Measurements from ENCODE around the gene PDE8B. TPM values are rescaled to one million over a fixed set of nuclear protein-coding genes. Genes with fewer than 3 reads are reported as not detected.

PDE8B gene
- total and polyA plus RNA-seq, 2 donors from 2014 or later, result 3.7 to 4.5 TPM

- Histone ChIP-seq H3K27me3 (ENCODE audit: control insufficient read depth, insufficient read depth, low read length) (no peaks in the 10 kb centered on the region), H3K36me3 (ENCODE audit: control insufficient read depth in 2 of 3, insufficient read depth in 3 of 3, low read length in 3 of 3) (no peaks in the 10 kb centered on the region), H3K4me3 (ENCODE audit: low read length in 3 of 3) (no peak overlapping the region), H3K9me3 (ENCODE audit: control insufficient read depth in 2 of 3, insufficient read depth in 1 of 3, low read length in 3 of 3) (no peaks in the 10 kb centered on the region), H3K9ac (ENCODE audit: low read length in 3 of 3) (no peak overlapping the region), H3K27ac (ENCODE audit: low read depth in 2 of 2, low read length in 2 of 2) (no peak overlapping the region), H3K4me1 (ENCODE audit: control insufficient read depth in 2 of 3, insufficient read depth in 2 of 3, low read depth in 1 of 3, low read length in 3 of 3) (peaks cover 0 to 5% (median 0%) of the 10 kb centered on the region in 3 donors)
- FAIRE-seq (no peak), DNase-seq (no peak)
- no peak for TF ChIP-seq CTCF (IDR thresholded peaks at IDR 0.05; ENCODE audit: borderline replicate concordance, extremely low read depth, insufficient read depth)
- intact Hi-C loops (cut with DNase I), result no loop called here
Measured at GRCh38 chr5:77389746-77390145, 179.3 kb downstream of the PDE8B start.

- FAIRE-seq, result no peak
- no peak overlapping the region for H3K4me3 ChIP-seq (ENCODE audit: low read length in 3 of 3)
- H3K9me3 ChIP-seq (ENCODE audit: control insufficient read depth in 2 of 3, insufficient read depth in 1 of 3, low read length in 3 of 3), result no peaks in the 10 kb centered on the region
- H3K36me3 ChIP-seq (ENCODE audit: control insufficient read depth in 2 of 3, insufficient read depth in 3 of 3, low read length in 3 of 3), result no peaks in the 10 kb centered on the region
- peaks cover 0 to 5% (median 0%) of the 10 kb centered on the region in 3 donors for H3K4me1 ChIP-seq (ENCODE audit: control insufficient read depth in 2 of 3, insufficient read depth in 2 of 3, low read depth in 1 of 3, low read length in 3 of 3)
- H3K27me3 ChIP-seq (ENCODE audit: control insufficient read depth, insufficient read depth, low read length), result no peaks in the 10 kb centered on the region
- H3K9ac ChIP-seq (ENCODE audit: low read length in 3 of 3), result no peak overlapping the region
- intact Hi-C loops (cut with DNase I), result no loop called here
- H3K27ac ChIP-seq (ENCODE audit: low read depth in 2 of 2, low read length in 2 of 2), result no peak overlapping the region
- DNase-seq, result no peak
- no peak for TF ChIP-seq CTCF (IDR thresholded peaks at IDR 0.05; ENCODE audit: borderline replicate concordance, extremely low read depth, insufficient read depth)
Measured at GRCh38 chr5:77390221-77390620, 179.7 kb downstream of the PDE8B start.

GRCh38 chr5:77390795-77391194, 180.3 kb downstream of the PDE8B start:
- Histone ChIP-seq H3K4me3 (ENCODE audit: low read length in 3 of 3) (no peak overlapping the region), H3K36me3 (ENCODE audit: control insufficient read depth in 2 of 3, insufficient read depth in 3 of 3, low read length in 3 of 3) (no peaks in the 10 kb centered on the region), H3K27ac (ENCODE audit: low read depth in 2 of 2, low read length in 2 of 2) (no peak overlapping the region), H3K9ac (ENCODE audit: low read length in 3 of 3) (no peak overlapping the region), H3K27me3 (ENCODE audit: control insufficient read depth, insufficient read depth, low read length) (no peaks in the 10 kb centered on the region), H3K9me3 (ENCODE audit: control insufficient read depth in 2 of 3, insufficient read depth in 1 of 3, low read length in 3 of 3) (no peaks in the 10 kb centered on the region), H3K4me1 (ENCODE audit: control insufficient read depth in 2 of 3, insufficient read depth in 2 of 3, low read depth in 1 of 3, low read length in 3 of 3) (peaks cover 0 to 5% (median 0%) of the 10 kb centered on the region in 3 donors)
- no peak for DNase-seq
- no peak for TF ChIP-seq CTCF (IDR thresholded peaks at IDR 0.05; ENCODE audit: borderline replicate concordance, extremely low read depth, insufficient read depth)
- no peak for FAIRE-seq
- intact Hi-C loops (cut with DNase I), result no loop called here

- FAIRE-seq (no peak), DNase-seq (no peak)
- no peak overlapping the region for H3K27ac ChIP-seq (ENCODE audit: low read depth in 2 of 2, low read length in 2 of 2)
- H3K9ac ChIP-seq (ENCODE audit: low read length in 3 of 3), result no peak overlapping the region
- intact Hi-C loops (cut with DNase I), result no loop called here
- H3K27me3 ChIP-seq (ENCODE audit: control insufficient read depth, insufficient read depth, low read length), result no peaks in the 10 kb centered on the region
- TF ChIP-seq CTCF (IDR thresholded peaks at IDR 0.05; ENCODE audit: borderline replicate concordance, extremely low read depth, insufficient read depth), result no peak
- peaks cover 0 to 5% (median 0%) of the 10 kb centered on the region in 3 donors for H3K4me1 ChIP-seq (ENCODE audit: control insufficient read depth in 2 of 3, insufficient read depth in 2 of 3, low read depth in 1 of 3, low read length in 3 of 3)
- no peaks in the 10 kb centered on the region for H3K36me3 ChIP-seq (ENCODE audit: control insufficient read depth in 2 of 3, insufficient read depth in 3 of 3, low read length in 3 of 3)
- no peaks in the 10 kb centered on the region for H3K9me3 ChIP-seq (ENCODE audit: control insufficient read depth in 2 of 3, insufficient read depth in 1 of 3, low read length in 3 of 3)
- no peak overlapping the region for H3K4me3 ChIP-seq (ENCODE audit: low read length in 3 of 3)
Measured at GRCh38 chr5:77391240-77391765, 180.8 kb downstream of the PDE8B start.

All from kidney (tissue), 14 donors.